ENCODE data around the gene C19orf25.
A peak's percentile ranks its signal among the peaks of the same experiment; 100 is the strongest.
"Not testable (repeated sequence)": the region's sequence is repeated elsewhere in the genome, so short reads cannot be mapped to it uniquely, and the experiment has no call there.

C19orf25 gene

GRCh38 chr19:1445932-1446712 is 32.9 kb downstream of the C19orf25 start:
- DNase-seq = no peak

DNA sequence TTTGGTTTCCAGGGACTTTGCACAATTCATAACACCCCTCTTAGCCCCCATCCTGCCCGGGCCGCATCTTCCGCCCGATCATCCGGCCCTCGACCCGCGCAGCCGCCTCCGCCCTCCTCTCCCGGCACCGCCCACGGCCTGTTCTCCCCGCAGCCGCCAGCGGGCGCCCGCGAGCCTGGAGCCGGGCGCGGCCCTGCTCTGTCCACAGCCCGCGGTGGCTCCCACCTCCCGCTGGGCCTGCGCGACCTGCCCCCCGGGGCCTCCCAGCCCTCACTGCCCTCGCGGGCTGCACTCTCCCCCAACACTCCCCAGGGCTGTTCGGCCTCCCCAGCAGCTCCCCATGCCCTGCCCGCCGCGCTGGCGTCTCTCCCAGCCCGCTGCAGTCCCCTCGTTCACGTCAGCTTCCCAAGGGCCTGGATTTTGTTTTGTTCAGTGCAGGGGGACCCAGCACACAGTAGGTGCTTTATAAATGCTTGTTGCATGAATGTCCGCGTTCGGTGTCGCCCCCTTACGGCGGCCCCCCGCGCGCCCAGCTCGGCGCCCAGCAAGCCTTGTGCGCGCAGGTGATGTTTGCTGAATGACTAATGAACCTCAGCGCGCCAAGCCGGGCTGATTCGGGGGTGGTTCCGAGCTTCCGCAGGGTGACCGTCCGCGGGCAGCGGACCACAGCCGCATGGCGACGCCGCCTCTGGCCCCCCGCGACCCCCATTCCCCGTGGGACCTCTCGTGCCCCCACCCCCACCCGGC is 33.7 kb downstream of the C19orf25 start:
- DNase-seq = peak; percentile 71

GRCh38 chr19:1441677-1442438 is 37.2 kb downstream of the C19orf25 start:
- no peak for DNase-seq

GRCh38 chr19:1441022-1441426 is 38.0 kb downstream of the C19orf25 start:
- no peak for DNase-seq

DNA sequence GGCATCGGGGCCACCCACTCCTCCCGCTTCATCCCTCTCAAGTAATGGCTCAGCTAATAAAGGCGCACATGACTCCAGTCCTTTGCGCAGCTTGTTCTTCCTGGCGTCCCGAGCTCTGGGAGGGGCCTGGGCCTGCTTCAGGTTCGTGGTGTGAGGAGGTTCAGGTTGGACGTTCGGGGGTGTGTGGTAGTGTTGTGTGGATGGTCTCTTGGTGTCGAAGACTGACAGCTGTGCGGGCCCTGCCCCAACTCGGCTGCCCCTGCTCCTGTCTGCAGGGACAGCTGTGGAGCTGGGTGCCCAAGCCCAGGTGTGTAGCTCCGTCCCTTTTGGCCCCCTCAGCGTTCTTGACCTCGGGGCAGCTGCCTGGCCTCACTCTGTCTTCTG is 38.6 kb downstream of the C19orf25 start:
- no peak for DNase-seq

DNA sequence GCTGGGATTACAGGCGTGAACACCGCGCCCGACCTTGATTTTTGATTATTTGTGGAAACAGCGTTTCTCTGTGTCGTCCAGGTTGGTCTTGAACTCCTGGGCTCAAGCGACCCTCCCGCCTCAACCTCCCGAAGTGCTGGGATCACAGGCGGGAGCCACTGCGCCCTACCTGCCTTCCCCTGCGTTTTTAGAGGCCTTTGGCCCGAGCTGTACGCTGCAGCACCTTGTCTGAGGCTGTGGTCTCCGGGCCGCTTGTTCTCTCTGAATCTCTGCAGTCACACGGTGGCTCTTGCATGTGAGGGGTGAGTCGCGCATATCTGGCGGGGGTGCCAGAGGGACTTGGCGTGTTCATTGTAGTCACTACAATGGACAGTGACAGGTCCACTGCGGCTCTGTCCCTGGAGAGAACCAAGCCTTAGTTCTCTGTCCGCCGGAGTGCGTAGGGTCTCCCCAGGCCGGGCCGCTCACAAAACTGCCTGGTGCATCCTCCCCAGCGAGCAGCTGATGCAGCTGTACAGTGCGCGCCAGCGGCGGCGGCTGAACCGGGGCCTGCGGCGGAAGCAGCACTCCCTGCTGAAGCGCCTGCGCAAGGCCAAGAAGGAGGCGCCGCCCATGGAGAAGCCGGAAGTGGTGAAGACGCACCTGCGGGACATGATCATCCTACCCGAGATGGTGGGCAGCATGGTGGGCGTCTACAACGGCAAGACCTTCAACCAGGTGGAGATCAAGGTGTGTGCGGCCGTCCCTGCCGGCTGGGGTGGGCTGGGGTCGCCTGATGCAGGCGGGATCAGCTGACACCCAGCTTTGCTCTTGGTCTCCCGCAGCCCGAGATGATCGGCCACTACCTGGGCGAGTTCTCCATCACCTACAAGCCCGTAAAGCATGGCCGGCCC is 39.2 kb downstream of the C19orf25 start:
- not testable (repeated sequence) for DNase-seq

- no peak for DNase-seq
Measured at GRCh38 chr19:1438933-1439354, 40.1 kb downstream of the C19orf25 start.

- DNase-seq = peak; percentile 94
Measured at GRCh38 chr19:1438035-1438932, 40.7 kb downstream of the C19orf25 start, which contains the start of gene RPS15. TSS of gene RPS15 (plus strand) at chr19:1438396. CDS start at chr19:1438426, 30 bp downstream.

DNA sequence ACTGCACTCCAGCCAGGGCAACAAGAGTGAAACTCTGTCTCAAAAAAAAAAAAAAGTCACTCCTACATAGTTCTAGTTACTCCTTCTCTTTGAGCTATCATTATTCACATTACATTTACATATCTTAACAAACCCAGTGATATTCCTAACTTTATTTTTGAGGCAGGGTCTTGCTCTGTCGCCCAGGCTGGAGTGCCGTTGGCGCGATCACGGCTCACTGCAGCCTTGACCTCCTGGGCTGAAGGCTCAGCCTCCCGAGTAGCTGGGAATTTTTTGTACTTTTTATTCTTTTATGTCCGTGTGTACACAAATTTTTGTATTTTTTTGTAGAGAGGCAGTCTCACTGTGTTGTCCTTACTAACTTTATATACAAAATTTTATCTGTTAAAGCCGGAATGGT is 41.4 kb downstream of the C19orf25 start:
- DNase-seq = no peak

DNA sequence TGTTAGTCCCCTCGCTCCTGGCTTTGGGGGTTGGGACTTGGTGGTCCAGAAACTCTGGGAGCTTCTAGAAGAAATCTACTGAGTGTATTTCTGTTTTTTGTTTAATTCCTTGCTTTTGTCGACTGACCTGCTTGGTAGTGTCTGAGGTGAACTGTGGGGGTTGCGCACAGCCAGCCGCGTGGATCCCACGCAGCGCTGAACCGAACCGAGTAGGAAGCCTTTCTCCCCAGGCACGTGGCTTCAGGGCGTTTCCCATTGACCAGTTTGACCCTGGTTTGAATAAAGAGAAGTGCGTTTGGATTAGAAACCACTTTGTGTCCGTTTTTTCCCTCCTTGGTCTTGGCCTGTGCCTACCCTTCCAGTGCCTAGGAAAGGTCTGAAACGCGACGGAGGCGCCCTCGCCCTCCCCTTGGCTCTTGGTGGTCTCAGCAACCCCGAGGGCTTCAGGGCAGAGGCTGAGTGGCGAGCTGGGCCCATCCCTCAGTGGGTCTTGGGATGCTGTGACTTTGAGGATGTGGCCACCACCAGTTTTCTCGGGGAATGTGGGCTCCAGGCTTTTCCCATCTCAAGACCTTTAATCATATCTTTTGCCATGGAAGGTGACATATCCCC is 43.5 kb downstream of the C19orf25 start:
- no peak for DNase-seq

- no peak for DNase-seq
Measured at GRCh38 chr19:1434577-1435060, 44.4 kb downstream of the C19orf25 start.

DNA sequence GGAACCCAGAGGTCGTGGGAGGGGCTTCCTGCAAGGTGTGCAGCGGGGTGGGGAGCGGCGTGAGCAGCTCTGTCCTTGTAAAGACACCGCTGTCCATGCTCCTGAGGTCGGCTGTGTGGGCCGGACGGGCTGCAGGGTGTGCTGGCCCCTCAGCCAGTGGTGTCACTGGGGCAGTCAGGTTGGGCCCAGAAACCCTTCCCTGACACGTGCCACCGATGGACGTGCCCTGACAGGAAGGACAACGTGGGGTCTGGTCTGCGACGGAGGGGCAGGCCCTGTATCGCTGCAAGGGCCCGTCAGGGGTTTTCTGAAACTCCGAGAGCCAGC is 45.0 kb downstream of the C19orf25 start:
- no peak for DNase-seq

DNA sequence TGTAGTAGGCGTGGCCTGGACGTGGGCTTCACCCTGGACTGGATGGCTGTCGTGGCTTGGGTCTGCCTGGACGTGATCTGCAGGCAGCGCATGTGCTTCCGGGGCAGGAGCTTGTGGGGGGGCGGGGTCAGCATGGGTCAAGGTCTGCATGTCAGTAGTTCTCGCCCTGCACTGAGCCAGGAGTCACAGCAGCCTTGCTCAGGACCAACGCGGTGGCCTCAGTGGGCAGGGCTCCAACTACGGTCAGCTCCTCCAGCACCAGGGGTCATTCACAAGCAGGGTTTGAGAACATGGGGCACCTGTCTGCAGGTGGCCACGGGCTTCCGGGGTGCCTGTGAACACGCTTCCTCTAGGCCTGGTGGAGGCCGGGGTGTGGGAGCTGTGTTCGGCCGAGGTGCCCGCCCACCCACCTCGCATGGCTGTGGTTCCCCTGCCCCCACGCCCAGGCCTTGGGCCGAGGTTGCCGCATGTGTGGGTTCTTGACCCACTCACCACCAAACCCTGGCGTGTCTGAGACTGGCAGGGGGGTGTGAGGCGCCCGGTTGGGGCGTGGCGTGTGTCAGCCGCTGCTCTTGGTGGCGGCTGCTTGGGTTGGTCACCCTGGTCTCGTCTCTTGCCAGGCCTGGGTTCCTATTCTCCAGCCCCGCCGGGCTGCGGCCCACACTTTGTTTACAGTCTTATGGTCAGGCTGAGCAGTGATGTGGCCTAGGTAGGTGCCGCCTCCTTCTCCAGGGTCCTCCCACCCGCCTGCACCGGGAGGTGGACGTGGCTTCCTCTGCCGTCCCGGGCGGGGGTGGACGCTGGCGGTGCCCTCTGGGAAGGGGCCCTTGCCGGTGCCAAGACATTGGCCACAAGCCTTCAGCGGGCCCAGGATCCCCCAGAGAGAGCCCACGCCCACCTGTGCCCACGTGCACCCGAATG is 45.6 kb downstream of the C19orf25 start:
- DNase-seq = no peak

DNA sequence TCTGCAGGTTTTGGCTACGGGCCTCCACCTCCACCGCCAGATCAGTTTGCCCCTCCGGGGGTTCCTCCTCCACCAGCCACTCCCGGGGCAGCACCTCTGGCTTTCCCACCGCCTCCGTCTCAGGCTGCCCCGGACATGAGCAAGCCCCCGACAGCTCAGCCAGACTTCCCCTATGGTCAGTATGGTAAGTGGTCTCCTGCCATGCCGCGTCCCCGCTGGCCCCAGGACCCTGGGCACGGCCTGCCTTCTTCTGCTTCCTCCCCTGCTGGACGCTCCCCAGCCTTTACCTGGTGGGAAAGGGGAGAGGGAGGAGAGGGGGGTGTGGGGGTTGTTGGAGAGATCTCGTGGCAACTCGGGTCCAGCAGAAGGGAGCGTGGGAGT is 46.5 kb downstream of the C19orf25 start:
- no peak for DNase-seq

- no peak for DNase-seq
Measured at GRCh38 chr19:1431759-1432506, 47.1 kb downstream of the C19orf25 start.

DNA sequence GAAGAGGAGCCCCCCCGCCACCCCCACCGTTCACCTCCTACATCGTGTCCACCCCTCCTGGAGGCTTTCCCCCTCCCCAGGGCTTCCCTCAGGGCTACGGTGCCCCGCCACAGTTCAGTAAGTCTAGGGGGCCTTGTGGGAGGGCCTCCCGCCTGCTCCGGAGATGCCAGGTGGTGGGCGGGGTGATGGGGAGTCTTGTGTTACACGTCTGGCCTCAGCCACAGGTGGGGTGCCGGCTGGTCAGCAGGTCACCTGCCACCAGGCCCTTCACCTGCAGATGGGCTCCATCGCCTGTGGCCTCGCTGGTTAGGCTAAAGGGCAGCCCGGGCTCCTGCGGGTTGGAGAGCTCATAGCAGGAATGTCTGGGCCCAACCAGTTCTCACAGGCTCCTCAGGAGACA is 48.8 kb downstream of the C19orf25 start:
- no peak for DNase-seq

- DNase-seq = no peak
Measured at GRCh38 chr19:1429750-1430149, 49.3 kb downstream of the C19orf25 start.

DNA sequence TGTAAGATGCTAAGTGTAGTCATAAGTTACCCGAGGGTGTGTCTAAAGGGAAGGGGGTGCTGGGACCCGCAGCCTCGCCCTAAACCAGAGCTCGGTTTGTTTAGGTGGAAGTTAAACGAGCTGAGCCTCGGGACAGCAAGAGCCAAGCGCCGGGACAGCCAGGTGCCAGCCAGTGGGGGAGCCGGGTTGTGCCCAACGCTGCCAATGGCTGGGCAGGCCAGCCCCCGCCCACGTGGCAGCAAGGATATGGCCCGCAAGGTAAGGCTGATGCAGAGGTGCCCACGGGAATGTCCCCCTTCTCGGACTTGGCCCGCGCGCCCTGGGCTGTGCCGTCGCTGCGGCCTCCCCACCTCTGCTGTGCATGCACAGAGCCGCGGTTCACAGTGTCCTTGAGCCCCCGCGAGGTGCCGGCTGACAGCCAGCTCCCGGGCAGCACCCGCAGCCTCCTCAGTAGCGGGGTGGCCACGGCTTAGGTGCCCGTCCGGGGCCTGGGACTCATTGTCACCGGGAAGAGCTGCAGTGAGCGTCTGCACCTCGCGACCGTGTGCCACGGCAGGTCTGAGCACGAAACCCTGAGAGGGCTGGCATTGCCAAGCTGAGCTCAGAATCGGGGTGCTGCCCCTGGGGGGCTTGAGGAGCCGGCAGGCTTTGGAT is 50.1 kb downstream of the C19orf25 start:
- no peak for DNase-seq
